ENCODE measurements around the gene KLK7.

DNA sequence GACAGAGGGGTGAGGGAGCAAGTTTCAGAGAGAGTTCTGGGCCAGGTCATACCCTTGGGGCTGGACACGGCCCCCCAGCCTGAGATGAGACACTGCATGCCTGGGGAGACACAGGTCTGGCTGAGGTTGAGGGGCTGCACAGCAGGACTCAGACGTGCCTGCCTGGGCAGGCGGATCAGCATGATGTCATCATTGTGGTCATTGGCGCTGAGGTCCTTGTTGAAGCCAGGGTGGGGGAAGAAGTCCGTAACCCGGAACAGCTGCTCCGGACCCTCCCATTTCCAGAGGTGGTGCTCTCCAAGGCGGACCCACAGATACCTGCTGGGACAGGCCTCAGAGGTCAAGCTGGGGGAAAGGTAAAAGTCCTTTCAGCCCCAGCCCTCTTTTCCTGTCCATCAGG is 22.7 kb upstream of the KLK7 start:
- TF ChIP-seq JUND (IDR thresholded peaks at IDR 0.05) (no peak), CHD2 (IDR thresholded peaks at IDR 0.05; ENCODE audit: low read length, partially characterized antibody) (no peak)
- TF ChIP-seq, protein P1, sequence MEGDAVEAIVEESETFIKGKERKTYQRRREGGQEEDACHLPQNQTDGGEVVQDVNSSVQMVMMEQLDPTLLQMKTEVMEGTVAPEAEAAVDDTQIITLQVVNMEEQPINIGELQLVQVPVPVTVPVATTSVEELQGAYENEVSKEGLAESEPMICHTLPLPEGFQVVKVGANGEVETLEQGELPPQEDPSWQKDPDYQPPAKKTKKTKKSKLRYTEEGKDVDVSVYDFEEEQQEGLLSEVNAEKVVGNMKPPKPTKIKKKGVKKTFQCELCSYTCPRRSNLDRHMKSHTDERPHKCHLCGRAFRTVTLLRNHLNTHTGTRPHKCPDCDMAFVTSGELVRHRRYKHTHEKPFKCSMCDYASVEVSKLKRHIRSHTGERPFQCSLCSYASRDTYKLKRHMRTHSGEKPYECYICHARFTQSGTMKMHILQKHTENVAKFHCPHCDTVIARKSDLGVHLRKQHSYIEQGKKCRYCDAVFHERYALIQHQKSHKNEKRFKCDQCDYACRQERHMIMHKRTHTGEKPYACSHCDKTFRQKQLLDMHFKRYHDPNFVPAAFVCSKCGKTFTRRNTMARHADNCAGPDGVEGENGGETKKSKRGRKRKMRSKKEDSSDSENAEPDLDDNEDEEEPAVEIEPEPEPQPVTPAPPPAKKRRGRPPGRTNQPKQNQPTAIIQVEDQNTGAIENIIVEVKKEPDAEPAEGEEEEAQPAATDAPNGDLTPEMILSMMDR (IDR thresholded peaks at IDR 0.05), result no peak
- TF ChIP-seq, protein P2, sequence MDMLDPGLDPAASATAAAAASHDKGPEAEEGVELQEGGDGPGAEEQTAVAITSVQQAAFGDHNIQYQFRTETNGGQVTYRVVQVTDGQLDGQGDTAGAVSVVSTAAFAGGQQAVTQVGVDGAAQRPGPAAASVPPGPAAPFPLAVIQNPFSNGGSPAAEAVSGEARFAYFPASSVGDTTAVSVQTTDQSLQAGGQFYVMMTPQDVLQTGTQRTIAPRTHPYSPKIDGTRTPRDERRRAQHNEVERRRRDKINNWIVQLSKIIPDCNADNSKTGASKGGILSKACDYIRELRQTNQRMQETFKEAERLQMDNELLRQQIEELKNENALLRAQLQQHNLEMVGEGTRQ (IDR thresholded peaks at IDR 0.05; ENCODE audit: borderline replicate concordance, low read depth, low read length), result no peak
- TF ChIP-seq, protein P3, sequence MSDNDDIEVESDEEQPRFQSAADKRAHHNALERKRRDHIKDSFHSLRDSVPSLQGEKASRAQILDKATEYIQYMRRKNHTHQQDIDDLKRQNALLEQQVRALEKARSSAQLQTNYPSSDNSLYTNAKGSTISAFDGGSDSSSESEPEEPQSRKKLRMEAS (IDR thresholded peaks at IDR 0.05; ENCODE audit: low read depth), result no peak

All from SK-N-SH (cell line).